Endothelial cell of umbilical vein (primary cell): ENCODE results near the gene SLC1A4. TPM values are rescaled to one million over a fixed set of nuclear protein-coding genes. Genes with fewer than 3 reads are reported as not detected.

ENCODE experiments used
- BruUV-seq: library from RNA; stranded (reverse); fragments of 400-500 nt; replicated peaks from 2 replicates; lab custom pipeline; 2021; lab: Mats Ljungman, UMichigan
- CTCF ChIA-PET: fragments of 300-600, 350-600 bp; sonication (Branson Sonifier 250); formaldehyde crosslinking; loops from one replicate; lab custom pipeline; 2021; ENCODE audit warnings: antibody characterized with exemption, inconsistent platforms; lab: Charles Lee
- POLR2A ChIA-PET: fragments of 300-600, 350-600 bp; sonication (Branson Sonifier 250); formaldehyde crosslinking; loops from one replicate; lab custom pipeline; 2021; ENCODE audit warnings: antibody characterized with exemption, inconsistent platforms; lab: Charles Lee
- DNase-seq: peaks from one replicate; pipeline ENCODE4 v3.0.0-alpha.2; 2011; ENCODE audit warnings: low read depth, low spot score
- FAIRE-seq: peaks from 2 replicates; lab custom pipeline; 2011; peaks lifted over from hg19 to GRCh38; lab: Jason Lieb, UNC
- H2AFZ ChIP-seq: 2 replicates; pipeline ENCODE4 v1.6.0; 2012; ENCODE audit warnings: low read depth, low read length, control low read depth, inconsistent platforms
- H3K27ac ChIP-seq: 2 replicates; pipeline ENCODE4 v1.5.1; 2011; ENCODE audit warnings: low read depth, mild to moderate bottlenecking, control low read depth, low read length, moderate library complexity; ENCODE audit not compliant: insufficient read depth
- H3K27me3 ChIP-seq, 2 experiments: 2 replicates each; pipeline versions ENCODE4 v1.6.0 to v1.6.1; 2011; ENCODE audit warnings: low read length in 2 of 2, mixed read lengths in 1 of 2; ENCODE audit not compliant: control insufficient read depth in 2 of 2, insufficient read depth in 2 of 2
- H3K36me3 ChIP-seq, 2 experiments: 2 replicates in 1 of 2; 3 replicates in 1 of 2; pipeline ENCODE4 v1.5.1; 2011; ENCODE audit warnings: low read length in 2 of 2, mild to moderate bottlenecking in 1 of 2, moderate library complexity in 1 of 2; ENCODE audit not compliant: control insufficient read depth in 2 of 2, insufficient read depth in 2 of 2; ENCODE audit errors: extremely low read depth in 1 of 2
- H3K4me1 ChIP-seq: 3 replicates; pipeline ENCODE4 v1.5.1; 2011; ENCODE audit warnings: mild to moderate bottlenecking, low read length; ENCODE audit not compliant: control insufficient read depth, insufficient read depth; ENCODE audit errors: extremely low read depth
- H3K4me2 ChIP-seq: 2 replicates; pipeline ENCODE4 v1.6.1; 2011; ENCODE audit warnings: low read length, control low read depth, mixed read lengths; ENCODE audit not compliant: insufficient read depth
- H3K4me3 ChIP-seq, 3 experiments: fragments of 200-600 bp in 1 of 3; sonication (generic), shearing (Covaris generic) in 1 of 3; replicated peaks in 1 of 3; 2 replicates each; pipeline ENCODE4 v1.5.1; 2011 to 2016; ENCODE audit warnings: control low read depth in 3 of 3, low read length in 3 of 3, mild to moderate bottlenecking in 2 of 3, inconsistent platforms in 1 of 3, low read depth in 1 of 3, moderate library complexity in 1 of 3; ENCODE audit not compliant: insufficient read depth in 1 of 3
- H3K79me2 ChIP-seq: 2 replicates; pipeline ENCODE4 v1.6.0; 2012; ENCODE audit warnings: low read length, inconsistent platforms; ENCODE audit not compliant: control insufficient read depth, insufficient read depth
- H3K9ac ChIP-seq: replicated peaks from 2 replicates; pipeline ENCODE3; 2011; ENCODE audit warnings: low read length, control low read depth; ENCODE audit not compliant: insufficient read depth; ENCODE audit errors: extremely low read depth
- H3K9me1 ChIP-seq: replicated peaks from 3 replicates; pipeline ENCODE4 v1.6.0; 2011; ENCODE audit warnings: mild to moderate bottlenecking, low read length; ENCODE audit not compliant: control insufficient read depth, insufficient read depth; ENCODE audit errors: extremely low read depth
- H3K9me3 ChIP-seq: replicated peaks from 2 replicates; pipeline ENCODE4 v1.5.1; 2012; ENCODE audit warnings: low read length, inconsistent platforms; ENCODE audit not compliant: control insufficient read depth, insufficient read depth
- H4K20me1 ChIP-seq: replicated peaks from 2 replicates; pipeline ENCODE3; 2011; ENCODE audit warnings: mild to moderate bottlenecking, low read length; ENCODE audit not compliant: control insufficient read depth, insufficient read depth; ENCODE audit errors: extremely low read depth
- CTCF ChIP-seq, 2 donors: IDR thresholded peaks; 1 replicate in 1 of 2; 2 replicates in 1 of 2; pipeline ENCODE4 v1.5.1; 2011; ENCODE audit warnings: low read length in 2 of 2, mild to moderate bottlenecking in 2 of 2, moderate library complexity in 2 of 2, control low read depth in 1 of 2, inconsistent platforms in 1 of 2, low read depth in 1 of 2; ENCODE audit not compliant: insufficient read depth in 1 of 2; ENCODE audit errors: extremely low read depth in 1 of 2
- EZH2 ChIP-seq: IDR thresholded peaks from 2 replicates; pipeline ENCODE4 v1.6.1; 2012; ENCODE audit warnings: borderline replicate concordance, low read depth, mild to moderate bottlenecking, moderate library complexity, low read length, inconsistent platforms; ENCODE audit not compliant: severe bottlenecking
- FOS ChIP-seq: IDR thresholded peaks from 2 replicates; pipeline ENCODE4 v1.6.1; 2011; ENCODE audit warnings: mild to moderate bottlenecking, low read length, moderate library complexity, borderline replicate concordance; ENCODE audit not compliant: insufficient read depth
- GATA2 ChIP-seq: IDR thresholded peaks from 2 replicates; pipeline ENCODE4 v1.7.0; 2011; ENCODE audit warnings: low read depth, mild to moderate bottlenecking, moderate library complexity, mixed read lengths, low read length; ENCODE audit not compliant: insufficient read length, insufficient read depth
- JUN ChIP-seq: IDR thresholded peaks from 2 replicates; pipeline ENCODE4 v1.6.1; 2011; ENCODE audit warnings: borderline replicate concordance, low read depth; ENCODE audit not compliant: insufficient read length, insufficient read depth
- MAX ChIP-seq: IDR thresholded peaks from 2 replicates; pipeline ENCODE4 v1.6.1; 2011; ENCODE audit not compliant: insufficient read depth, insufficient read length
- MYC ChIP-seq: IDR thresholded peaks from one replicate; pipeline ENCODE4 v1.6.1; 2011; ENCODE audit warnings: mild to moderate bottlenecking, low read depth, low read length
- POLR2A ChIP-seq: IDR thresholded peaks from 2 replicates; pipeline ENCODE4 v1.6.1; 2012; ENCODE audit warnings: low read depth, mild to moderate bottlenecking, control low read depth, low read length
- POLR2AphosphoS5 ChIP-seq: IDR thresholded peaks from 2 replicates; pipeline ENCODE4 v1.6.1; 2012; ENCODE audit warnings: low read depth, mild to moderate bottlenecking, control low read depth, low read length, moderate library complexity; ENCODE audit not compliant: insufficient read depth
- dilution Hi-C: fragments of 300-500 bp; cut with MboI; formaldehyde crosslinking; loops from one replicate; pipeline ENCODE4 v1.15.0; 2019; ENCODE audit warnings: low sequenced_read_pairs; ENCODE audit not compliant: extremely low pct_ligation_motif_present
- intact Hi-C: fragments of 100-400 bp; cut with micrococcal nuclease; formaldehyde crosslinking; loops from one replicate; pipeline ENCODE4 v1.10.0; 2022
- polyA plus RNA-seq, 4 experiments: library from polyadenylated mRNA; depleted of rRNA in 3 of 4; stranded (reverse) in 3 of 4; unstranded in 1 of 4; fragments of >200 nt; gene quantifications; 2 replicates each; pipeline versions ENCODE4 v1.2.1 to v1.2.3, GENCODE V29; 2011 to 2012; ENCODE audit warnings: missing spikeins in 1 of 4
- total RNA-seq: library from RNA; stranded (reverse); gene quantifications from 2 replicates; pipeline ENCODE4 v1.2.3, GENCODE V29; 2021

SLC1A4 gene
- total and polyA plus RNA-seq, 2 donors (not counting 3 experiments of a cell fraction or from before 2014, with no cell fraction given): 9.9 to 13.9 TPM

GRCh38 chr2:65062843-65063825, 73.9 kb downstream of the SLC1A4 start:
- H2AFZ ChIP-seq: no peak overlapping the region
- no TSS peak for BruUV-seq
- TF ChIP-seq MAX (no peak), CTCF (IDR thresholded peaks at IDR 0.05; ENCODE audit: extremely low read depth in 1 of 2, insufficient read depth in 1 of 2, low read depth in 1 of 2, low read length in 2 of 2) (no peak), JUN (no peak), POLR2A (no peak), MYC (no peak), FOS (no peak), EZH2 (no peak), POLR2AphosphoS5 (no peak), GATA2 (no peak)
- ChIA-PET POLR2A (no interaction called here), CTCF (interaction anchor here (2.3 to 2.8 kb wide), 2 partner anchors 67 to 106 kb away, joined by 14 to 65 read pairs; partner anchors contain the start of gene RAB1A)
- H3K79me2 ChIP-seq: peaks cover 27% of the 10 kb centered on the region
- no peak overlapping the region for H3K4me3 ChIP-seq
- no peak for DNase-seq
- no peaks in the 10 kb centered on the region for H3K9me3 ChIP-seq
- H3K27me3 ChIP-seq: no peaks in the 10 kb centered on the region
- H3K9ac ChIP-seq: no peak overlapping the region
- no peaks in the 10 kb centered on the region for H4K20me1 ChIP-seq
- H3K9me1 ChIP-seq: peaks cover 2% of the 10 kb centered on the region
- H3K4me2 ChIP-seq: no peak overlapping the region
- H3K36me3 ChIP-seq: peaks cover 0 to under 1% of the 10 kb centered on the region in 2 experiments
- H3K27ac ChIP-seq: no peak overlapping the region
- peaks cover 38% of the 10 kb centered on the region for H3K4me1 ChIP-seq
- no peak for FAIRE-seq
- intact Hi-C loops (no loop called here), dilution Hi-C loops (no loop called here)
